HG03159 (cell line): Measurements from ENCODE around the gene USP40.
"Not testable (repeated sequence)": the region's sequence is repeated elsewhere in the genome, so short reads cannot be mapped to it uniquely, and the experiment has no call there.

Source experiments
- ATAC-seq: cut with Tn5 transposase; IDR thresholded peaks from one replicate; pipeline ENCODE4 v1.9.1; 2021; ENCODE audit warnings: mild to moderate bottlenecking, moderate library complexity; ENCODE audit not compliant: unreplicated experiment

USP40 gene

GRCh38 chr2:233566141-233566956, at the start of gene USP40:
Gene USP40 (minus strand): TSS chr2:233566782. CDS start chr2:233565554, 1,228 bp downstream.
- ATAC-seq = peak; percentile 69

- ATAC-seq = no peak
These were observed 44.7 kb upstream of the USP40 start for GRCh38 chr2:233611284-233611683.

- ATAC-seq = no peak
These were observed 39.1 kb upstream of the USP40 start for GRCh38 chr2:233605680-233606079.

- ATAC-seq = no peak
These were observed 38.2 kb upstream of the USP40 start for GRCh38 chr2:233604826-233605225.

GRCh38 chr2:233603520-233603919, 36.9 kb upstream of the USP40 start:
- ATAC-seq = no peak

- no peak for ATAC-seq
These were observed 35.5 kb upstream of the USP40 start for GRCh38 chr2:233602076-233602475.

- ATAC-seq = no peak
These were observed 33.8 kb upstream of the USP40 start for GRCh38 chr2:233600386-233600785.

GRCh38 chr2:233598952-233599351, 32.4 kb upstream of the USP40 start:
- no peak for ATAC-seq

GRCh38 chr2:233597522-233597921, 30.9 kb upstream of the USP40 start:
- no peak for ATAC-seq

- no peak for ATAC-seq
These were observed 26.6 kb upstream of the USP40 start for GRCh38 chr2:233593201-233593600.

GRCh38 chr2:233592706-233593105, 26.1 kb upstream of the USP40 start:
- ATAC-seq = not testable (repeated sequence)

- no peak for ATAC-seq
These were observed 21.8 kb upstream of the USP40 start for GRCh38 chr2:233588400-233588799.

- no peak for ATAC-seq
These were observed 17.6 kb upstream of the USP40 start for GRCh38 chr2:233584210-233584609.

GRCh38 chr2:233583217-233583965, 16.8 kb upstream of the USP40 start:
- ATAC-seq = not testable (repeated sequence)

- ATAC-seq = not testable (repeated sequence)
These were observed 10.8 kb upstream of the USP40 start for GRCh38 chr2:233577341-233577740.

- no peak for ATAC-seq
These were observed 5.9 kb upstream of the USP40 start for GRCh38 chr2:233572468-233572867.

GRCh38 chr2:233571462-233571861, 4.9 kb upstream of the USP40 start:
- ATAC-seq = no peak

GRCh38 chr2:233571001-233571400, 4.4 kb upstream of the USP40 start:
- ATAC-seq = no peak

GRCh38 chr2:233565685-233566140, 869 bp downstream of the USP40 start:
- no peak for ATAC-seq

GRCh38 chr2:233563663-233564430, 2.7 kb downstream of the USP40 start:
- no peak for ATAC-seq
